ENCODE data around the gene MARK3.
"Not testable (repeated sequence)": the region's sequence is repeated elsewhere in the genome, so short reads cannot be mapped to it uniquely, and the experiment has no call there.

The MARK3 gene

GRCh38 chr14:103385152-103385928 lies at the start of gene MARK3:
TSS of gene MARK3 (plus strand) at chr14:103385415. CDS start at chr14:103386030, 615 bp downstream.
- DNase-seq (ENCODE audit: low read depth), result peak; percentile 96

GRCh38 chr14:103336191-103336590 lies 49.0 kb upstream of the MARK3 start:
- no peak for DNase-seq (ENCODE audit: low read depth)

GRCh38 chr14:103337794-103338193 lies 47.4 kb upstream of the MARK3 start:
- no peak for DNase-seq (ENCODE audit: low read depth)

- no peak for DNase-seq (ENCODE audit: low read depth)
Measured at GRCh38 chr14:103339561-103339960, 45.7 kb upstream of the MARK3 start.

GRCh38 chr14:103340480-103341212 lies 44.6 kb upstream of the MARK3 start:
- DNase-seq (ENCODE audit: low read depth), result no peak

- DNase-seq (ENCODE audit: low read depth), result no peak
Measured at GRCh38 chr14:103341250-103342129, 43.7 kb upstream of the MARK3 start.

- DNase-seq (ENCODE audit: low read depth), result no peak
Measured at GRCh38 chr14:103343164-103343879, 41.9 kb upstream of the MARK3 start.

- DNase-seq (ENCODE audit: low read depth), result no peak
Measured at GRCh38 chr14:103343905-103344797, 41.1 kb upstream of the MARK3 start.

- no peak for DNase-seq (ENCODE audit: low read depth)
Measured at GRCh38 chr14:103346286-103346685, 38.9 kb upstream of the MARK3 start.

GRCh38 chr14:103347091-103347815 lies 38.0 kb upstream of the MARK3 start:
- DNase-seq (ENCODE audit: low read depth), result no peak

GRCh38 chr14:103348154-103348553 lies 37.1 kb upstream of the MARK3 start:
- DNase-seq (ENCODE audit: low read depth), result no peak

GRCh38 chr14:103349982-103350381 lies 35.2 kb upstream of the MARK3 start:
- no peak for DNase-seq (ENCODE audit: low read depth)

- no peak for DNase-seq (ENCODE audit: low read depth)
Measured at GRCh38 chr14:103353362-103353761, 31.9 kb upstream of the MARK3 start.

GRCh38 chr14:103354141-103354540 lies 31.1 kb upstream of the MARK3 start:
- no peak for DNase-seq (ENCODE audit: low read depth)

GRCh38 chr14:103356024-103356682 lies 29.1 kb upstream of the MARK3 start:
- no peak for DNase-seq (ENCODE audit: low read depth)

GRCh38 chr14:103357552-103357951 lies 27.7 kb upstream of the MARK3 start:
- DNase-seq (ENCODE audit: low read depth), result not testable (repeated sequence)

GRCh38 chr14:103360548-103360947 lies 24.7 kb upstream of the MARK3 start:
- DNase-seq (ENCODE audit: low read depth), result no peak

GRCh38 chr14:103361867-103362266 lies 23.3 kb upstream of the MARK3 start:
- DNase-seq (ENCODE audit: low read depth), result no peak

- no peak for DNase-seq (ENCODE audit: low read depth)
Measured at GRCh38 chr14:103362780-103363179, 22.4 kb upstream of the MARK3 start.

Measured in activated gamma-delta T cell treated with anti-CD3 and anti-CD28 coated beads, Interleukin-2, amount 50 U/mL, for 16 hours (primary cell).